ENCODE measurements around the gene AQP4.

AQP4 gene

DNA sequence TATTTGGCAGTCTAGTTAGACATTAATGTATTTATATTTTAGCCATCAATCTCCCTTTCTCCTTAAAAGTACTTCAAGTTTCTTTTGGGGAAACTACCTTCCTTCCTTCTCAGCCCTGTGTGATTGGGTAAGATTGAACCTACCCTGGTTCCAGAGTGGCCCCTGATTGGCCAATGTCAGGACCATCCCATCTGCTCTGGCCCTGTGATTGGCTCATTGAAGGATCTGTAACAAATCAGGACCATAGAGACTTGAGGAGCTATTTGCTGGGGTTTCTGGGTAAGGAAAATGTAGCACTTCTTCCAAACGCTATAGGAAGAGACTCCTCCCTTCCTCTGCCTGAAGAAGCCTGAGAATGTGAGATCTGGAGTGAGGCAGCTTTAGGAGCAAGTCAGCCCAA lies 59.3 kb downstream of the AQP4 start:
- Histone ChIP-seq H3K4me1 (ENCODE audit: control insufficient read depth, insufficient read depth, low read length, poor library complexity, severe bottlenecking) (no peaks in the 10 kb centered on the region), H3K27ac (ENCODE audit: low read depth, low read length, severe bottlenecking) (no peak overlapping the region), H3K9me3 (ENCODE audit: control insufficient read depth, low read length) (no peaks in the 10 kb centered on the region), H3K36me3 (ENCODE audit: control insufficient read depth, insufficient read depth, low read length) (no peaks in the 10 kb centered on the region), H3K4me3 (ENCODE audit: extremely low read depth, insufficient read depth, low read length, poor library complexity, severe bottlenecking) (no peak overlapping the region)
- WGBS, 2 experiments (ENCODE audit: insufficient coverage in 2 of 2), result 67 to 71% methylated on average over 1 of the region's 1 CpG

- no peaks in the 10 kb centered on the region for H3K36me3 ChIP-seq (ENCODE audit: control insufficient read depth, insufficient read depth, low read length)
- no peak overlapping the region for H3K27ac ChIP-seq (ENCODE audit: low read depth, low read length, severe bottlenecking)
- H3K4me3 ChIP-seq (ENCODE audit: extremely low read depth, insufficient read depth, low read length, poor library complexity, severe bottlenecking), result no peak overlapping the region
- peaks cover 4% of the 10 kb centered on the region for H3K9me3 ChIP-seq (ENCODE audit: control insufficient read depth, low read length)
- no peaks in the 10 kb centered on the region for H3K4me1 ChIP-seq (ENCODE audit: control insufficient read depth, insufficient read depth, low read length, poor library complexity, severe bottlenecking)
- WGBS, 2 experiments (ENCODE audit: insufficient coverage in 2 of 2), result 13 to 21% methylated on average over 1 of the region's 1 CpG
These were observed 61.0 kb downstream of the AQP4 start for GRCh38 chr18:26804519-26804918.

DNA sequence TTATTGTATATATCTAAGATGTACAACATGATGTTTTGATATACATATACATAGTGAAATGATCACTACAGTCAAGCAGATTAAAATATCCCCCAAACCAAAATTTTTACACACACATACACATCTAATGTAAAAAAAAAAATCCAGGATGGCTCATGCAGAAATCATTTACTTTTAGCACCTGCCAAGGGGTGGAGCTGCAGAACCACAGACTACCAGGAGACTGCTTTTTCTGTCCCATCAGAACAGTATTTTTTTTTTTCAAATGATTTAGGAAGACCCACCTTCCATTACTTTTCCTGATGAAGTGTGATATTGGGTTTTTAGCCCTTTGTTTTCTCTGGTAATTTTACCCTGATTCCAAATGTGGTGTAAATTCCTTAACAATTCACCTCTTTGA lies 61.9 kb downstream of the AQP4 start:
- Histone ChIP-seq H3K36me3 (ENCODE audit: control insufficient read depth, insufficient read depth, low read length) (no peaks in the 10 kb centered on the region), H3K4me1 (ENCODE audit: control insufficient read depth, insufficient read depth, low read length, poor library complexity, severe bottlenecking) (no peaks in the 10 kb centered on the region), H3K4me3 (ENCODE audit: extremely low read depth, insufficient read depth, low read length, poor library complexity, severe bottlenecking) (no peak overlapping the region), H3K9me3 (ENCODE audit: control insufficient read depth, low read length) (peaks cover 6% of the 10 kb centered on the region), H3K27ac (ENCODE audit: low read depth, low read length, severe bottlenecking) (no peak overlapping the region)

DNA sequence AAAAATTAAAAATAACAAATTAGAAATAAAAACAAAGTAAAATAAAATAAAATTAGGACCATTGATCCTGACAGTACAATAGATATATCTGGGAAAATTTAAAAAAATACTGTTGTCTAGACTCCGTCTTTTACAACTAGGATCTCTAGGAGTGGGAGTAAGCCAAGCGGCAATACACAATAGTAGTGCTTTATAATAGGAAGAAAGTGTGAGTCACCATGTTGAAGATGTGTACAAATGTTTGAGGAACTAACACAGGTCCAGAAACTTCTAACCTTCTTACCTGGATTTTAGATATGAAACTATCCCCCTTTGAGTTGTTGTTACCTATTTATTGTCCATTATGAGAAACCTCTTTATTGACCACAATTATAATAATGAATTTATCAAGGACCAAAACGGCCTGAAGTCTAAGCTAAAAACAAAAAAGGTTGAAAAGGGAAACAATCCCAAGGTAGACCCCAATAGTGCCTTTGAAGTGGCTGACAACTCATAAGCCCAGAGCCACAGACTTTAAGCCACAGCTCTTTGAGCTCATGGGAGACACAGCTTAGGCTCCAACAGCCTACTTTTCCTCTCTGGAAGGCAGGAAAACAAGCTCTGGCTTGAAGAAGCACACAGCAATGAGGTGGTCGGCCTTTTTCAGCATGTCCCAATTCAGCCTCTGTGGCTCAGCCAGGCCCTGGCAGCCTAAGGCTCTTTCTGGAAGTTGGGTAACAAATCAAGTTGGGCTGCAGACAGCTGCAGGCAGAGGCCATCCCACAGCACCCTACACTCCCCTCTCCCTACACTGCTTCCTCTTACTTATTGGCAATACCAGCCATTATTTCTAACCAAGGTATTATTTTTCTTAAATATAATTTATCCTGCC lies 62.9 kb downstream of the AQP4 start:
- no peak overlapping the region for H3K27ac ChIP-seq (ENCODE audit: low read depth, low read length, severe bottlenecking)
- WGBS, 2 experiments (ENCODE audit: insufficient coverage in 2 of 2), result 75 to 87% methylated on average over 1 to 4 of the region's 4 CpGs
- no peak overlapping the region for H3K4me3 ChIP-seq (ENCODE audit: extremely low read depth, insufficient read depth, low read length, poor library complexity, severe bottlenecking)
- H3K36me3 ChIP-seq (ENCODE audit: control insufficient read depth, insufficient read depth, low read length), result no peaks in the 10 kb centered on the region
- peaks cover 6% of the 10 kb centered on the region for H3K9me3 ChIP-seq (ENCODE audit: control insufficient read depth, low read length)
- no peaks in the 10 kb centered on the region for H3K4me1 ChIP-seq (ENCODE audit: control insufficient read depth, insufficient read depth, low read length, poor library complexity, severe bottlenecking)
